ENCODE measurements around the gene AFF3.

AFF3 gene

GRCh38 chr2:99883358-99883757, 259.0 kb downstream of the AFF3 start:
- DNase-seq (ENCODE audit: low spot score), result no peak

DNA sequence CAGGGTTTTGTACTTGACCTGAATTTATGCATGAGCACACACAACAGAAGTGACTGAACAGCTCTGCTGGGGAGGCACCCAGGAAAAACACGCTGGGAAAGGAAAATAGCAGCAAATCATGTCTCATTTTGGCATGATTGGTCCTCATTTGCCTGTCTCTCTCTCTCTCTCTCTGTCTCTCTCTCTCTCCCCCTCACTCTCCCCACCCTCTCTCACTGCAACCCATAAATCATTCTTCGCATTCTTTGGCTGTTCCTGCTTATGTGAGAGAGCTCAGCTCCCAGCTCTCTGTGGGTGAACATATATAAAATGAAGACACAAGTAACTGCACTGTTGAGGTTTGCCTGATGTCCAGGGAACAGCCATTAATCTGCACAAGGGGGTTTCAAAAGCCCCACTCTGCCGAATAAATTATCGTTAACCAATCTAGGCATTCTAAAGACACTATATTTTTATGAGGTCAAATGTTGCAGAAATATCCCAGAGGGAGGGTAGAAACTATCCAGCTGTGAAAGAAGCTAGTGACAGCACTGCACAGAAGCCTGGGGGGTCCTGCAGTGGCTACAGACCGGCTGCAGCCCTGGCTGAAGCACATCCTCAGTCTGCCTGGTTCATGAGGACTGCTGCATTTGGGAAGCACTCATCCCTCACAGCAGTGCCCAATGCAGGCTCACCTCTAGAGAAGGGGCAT, 260.3 kb downstream of the AFF3 start:
- peak; percentile 34 for DNase-seq (ENCODE audit: low spot score)

DNA sequence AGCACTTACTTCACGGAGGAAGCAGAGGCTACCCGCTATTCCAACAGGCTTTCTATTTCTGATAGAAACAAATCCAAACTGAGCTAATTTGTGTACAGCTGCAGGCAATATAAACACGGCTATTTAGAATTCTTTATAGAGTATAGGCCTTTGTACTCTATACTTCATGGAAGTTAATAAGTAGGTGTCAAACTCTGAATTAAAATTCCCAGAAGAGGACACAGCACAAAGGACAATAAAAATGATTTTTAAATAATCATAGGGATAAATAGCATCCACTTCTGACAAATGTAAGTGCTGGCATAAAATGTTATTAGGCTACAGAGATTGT, 261.5 kb downstream of the AFF3 start:
- DNase-seq (ENCODE audit: low spot score), result no peak

DNA sequence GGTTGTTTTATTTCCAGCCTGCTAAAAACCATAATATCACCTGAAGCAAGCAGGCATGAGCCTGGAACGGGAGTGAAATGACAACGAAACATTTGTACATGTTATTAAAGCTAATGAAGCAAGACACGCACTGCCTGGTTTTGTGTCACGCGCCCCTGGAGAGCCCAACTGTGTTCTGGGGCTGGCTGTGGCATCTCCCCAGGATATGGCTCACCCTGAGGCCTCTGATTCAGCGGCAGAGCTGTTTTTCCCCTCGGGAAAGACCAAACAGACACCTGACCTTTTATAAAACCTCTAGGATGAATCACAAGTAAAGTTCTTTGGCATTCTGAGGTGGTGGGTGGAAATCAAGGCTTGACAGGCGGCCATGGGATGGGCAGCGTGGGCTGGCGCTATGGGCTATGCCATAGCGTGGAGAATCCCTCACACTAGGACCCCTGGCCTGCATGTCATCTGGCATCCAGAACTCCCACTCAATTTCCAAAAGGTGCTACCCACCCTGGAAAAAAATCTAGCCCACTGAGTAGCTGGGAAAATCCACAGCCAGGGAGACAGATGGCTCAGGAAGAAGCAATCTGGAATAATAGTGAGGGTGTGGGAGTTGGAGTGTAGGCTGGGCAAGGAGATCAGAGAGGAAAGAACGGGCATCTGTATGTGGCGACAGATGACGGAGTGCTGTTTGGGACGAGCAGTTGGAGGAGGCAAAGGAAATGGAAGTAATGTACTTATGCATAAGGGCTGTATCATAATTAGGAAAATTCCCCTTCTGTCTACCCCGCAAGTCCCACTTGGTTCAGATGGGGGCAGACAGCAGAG, 262.0 kb downstream of the AFF3 start:
- DNase-seq (ENCODE audit: low spot score), result peak; percentile 33

- DNase-seq (ENCODE audit: low spot score), result no peak
Observed at GRCh38 chr2:99879481-99879880, 262.9 kb downstream of the AFF3 start.

- DNase-seq (ENCODE audit: low spot score), result no peak
Observed at GRCh38 chr2:99878581-99879350, 263.6 kb downstream of the AFF3 start.

GRCh38 chr2:99877963-99878362, 264.4 kb downstream of the AFF3 start:
- DNase-seq (ENCODE audit: low spot score), result no peak

GRCh38 chr2:99876956-99877355, 265.4 kb downstream of the AFF3 start:
- DNase-seq (ENCODE audit: low spot score), result no peak

DNA sequence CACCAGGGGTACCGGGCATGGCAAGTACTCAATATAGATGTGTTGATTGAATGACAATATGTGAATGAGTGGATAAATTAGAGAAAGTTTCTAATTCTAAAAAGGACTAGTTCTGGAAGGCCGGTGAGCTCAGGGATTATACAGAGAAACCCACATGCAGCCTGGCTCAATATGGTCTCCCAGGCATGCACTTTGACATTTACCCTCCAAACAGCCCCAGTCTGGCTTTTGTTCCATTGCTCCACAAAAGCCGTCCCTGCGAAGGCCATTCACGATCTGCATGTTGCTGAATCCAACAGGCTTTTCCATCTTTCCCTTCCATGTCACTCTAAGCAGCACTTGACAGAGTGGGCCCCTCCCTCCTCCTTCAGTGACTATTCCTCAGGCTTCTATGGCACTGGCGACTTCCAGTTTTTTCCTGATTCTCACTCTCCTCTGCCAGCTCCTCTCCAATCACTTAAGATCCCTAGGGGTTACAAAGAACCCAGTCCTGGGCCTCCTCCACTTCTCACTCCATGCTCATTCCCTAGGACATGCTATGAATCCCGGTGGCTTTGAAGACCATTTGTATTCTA, 266.7 kb downstream of the AFF3 start:
- DNase-seq (ENCODE audit: low spot score), result no peak

DNA sequence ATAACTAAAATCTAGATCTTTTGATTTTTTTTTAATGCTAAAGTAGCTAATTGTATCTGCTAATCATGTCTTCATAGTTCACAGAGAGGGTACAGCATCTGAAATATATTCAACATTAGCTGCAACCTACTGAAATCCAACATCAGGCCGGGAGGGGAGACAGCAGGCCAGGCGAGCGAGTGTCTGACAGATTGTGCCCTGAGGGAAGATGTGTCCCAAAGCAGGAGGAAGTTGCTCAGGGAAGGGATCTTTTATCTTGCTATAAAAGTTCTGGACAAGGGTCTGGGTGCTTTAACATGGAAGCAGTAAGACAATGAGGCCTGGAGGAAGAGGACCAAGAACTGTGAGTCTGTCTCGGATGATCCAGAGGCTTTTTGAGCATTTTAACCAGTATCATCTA, 274.1 kb downstream of the AFF3 start:
- no peak for DNase-seq (ENCODE audit: low spot score)

DNA sequence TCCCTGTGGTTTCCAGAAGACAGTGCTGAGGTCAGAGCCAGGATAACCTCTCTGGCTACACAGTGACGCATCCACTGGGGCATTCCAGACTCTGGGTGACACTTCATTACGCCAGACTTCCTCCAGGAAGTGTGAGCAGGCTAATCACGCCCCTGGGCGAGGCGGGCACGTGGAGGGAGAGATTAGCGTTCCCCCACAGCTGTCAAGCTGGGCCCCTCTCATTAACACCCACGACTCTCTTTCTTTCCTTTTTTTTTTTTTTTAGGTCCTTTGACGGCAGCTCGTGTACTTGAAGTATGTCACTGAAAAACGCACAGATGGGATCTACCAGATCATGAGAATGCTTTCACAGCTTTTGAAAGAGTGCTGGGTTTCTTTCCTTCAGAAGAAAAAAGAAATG, 274.6 kb downstream of the AFF3 start:
- no peak for DNase-seq (ENCODE audit: low spot score)

GRCh38 chr2:99865818-99866676, 276.3 kb downstream of the AFF3 start:
- DNase-seq (ENCODE audit: low spot score), result no peak

DNA sequence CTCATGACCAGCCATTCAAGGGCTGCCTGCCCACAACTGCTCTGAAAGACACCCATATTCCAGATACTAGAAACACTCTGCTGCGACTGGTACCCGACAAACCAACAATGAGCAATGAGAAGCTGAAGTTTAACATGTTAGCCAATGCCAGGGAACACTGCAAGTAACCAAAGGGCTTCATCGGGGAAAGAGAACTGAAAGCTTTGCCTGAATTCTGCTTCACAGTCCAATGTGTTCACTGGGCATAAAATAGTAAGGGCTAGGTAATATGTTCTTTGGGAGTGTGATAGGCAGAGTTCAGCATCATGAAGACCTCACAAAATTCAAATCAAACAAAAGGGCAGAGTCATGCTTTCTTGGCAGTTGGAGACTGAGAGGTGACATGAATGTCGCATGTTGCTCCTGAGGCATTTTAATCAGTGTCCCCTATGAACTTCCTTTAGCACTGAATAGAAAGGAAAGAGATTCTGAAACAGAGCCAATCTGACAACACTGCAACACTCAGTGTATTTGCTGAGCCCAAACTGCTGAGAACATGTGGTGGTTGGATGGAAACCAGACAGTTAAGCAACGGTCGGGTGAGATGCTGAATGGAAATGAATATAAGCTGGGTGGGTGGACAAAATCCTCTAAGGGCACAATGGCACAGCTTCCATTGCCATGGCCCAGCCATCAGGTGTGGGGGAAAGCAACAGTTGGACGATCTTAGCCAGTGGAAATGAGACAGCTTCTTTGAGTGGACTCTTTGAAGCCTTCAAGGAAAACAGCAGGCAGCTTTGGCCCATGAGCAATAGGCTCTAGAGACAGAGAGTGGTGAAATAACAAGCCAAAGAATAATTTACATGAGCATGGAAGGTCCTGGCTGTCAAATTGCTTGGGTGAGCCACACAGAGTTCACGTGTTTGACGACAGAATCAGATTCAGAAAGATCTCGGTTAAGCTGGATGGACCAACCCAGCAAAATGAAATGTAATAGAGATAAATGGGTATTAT, 277.5 kb downstream of the AFF3 start:
- DNase-seq (ENCODE audit: low spot score), result no peak

GRCh38 chr2:99863903-99864270, 278.5 kb downstream of the AFF3 start:
- DNase-seq (ENCODE audit: low spot score), result no peak

- no peak for DNase-seq (ENCODE audit: low spot score)
Observed at GRCh38 chr2:99863236-99863902, 279.0 kb downstream of the AFF3 start.

GRCh38 chr2:99862566-99862965, 279.8 kb downstream of the AFF3 start:
- DNase-seq (ENCODE audit: low spot score), result no peak

DNA sequence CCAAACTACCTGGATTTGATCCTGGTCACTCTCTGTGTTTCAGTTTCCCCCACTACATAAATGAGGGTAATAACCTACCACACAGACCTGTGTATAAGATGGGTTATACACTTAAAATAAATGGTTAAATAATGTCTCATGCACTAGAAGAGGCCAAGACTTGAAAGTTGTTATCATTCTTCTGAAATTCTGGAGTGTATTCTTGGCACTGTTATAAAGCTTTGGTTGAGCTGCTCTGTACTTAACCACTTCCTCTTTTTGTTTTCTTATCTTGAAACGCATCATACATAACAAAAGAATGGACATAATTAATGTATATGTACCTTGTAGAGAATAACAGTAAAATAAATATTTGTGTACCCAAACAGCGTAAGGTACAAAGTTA, 281.0 kb downstream of the AFF3 start:
- no peak for DNase-seq (ENCODE audit: low spot score)

DNA sequence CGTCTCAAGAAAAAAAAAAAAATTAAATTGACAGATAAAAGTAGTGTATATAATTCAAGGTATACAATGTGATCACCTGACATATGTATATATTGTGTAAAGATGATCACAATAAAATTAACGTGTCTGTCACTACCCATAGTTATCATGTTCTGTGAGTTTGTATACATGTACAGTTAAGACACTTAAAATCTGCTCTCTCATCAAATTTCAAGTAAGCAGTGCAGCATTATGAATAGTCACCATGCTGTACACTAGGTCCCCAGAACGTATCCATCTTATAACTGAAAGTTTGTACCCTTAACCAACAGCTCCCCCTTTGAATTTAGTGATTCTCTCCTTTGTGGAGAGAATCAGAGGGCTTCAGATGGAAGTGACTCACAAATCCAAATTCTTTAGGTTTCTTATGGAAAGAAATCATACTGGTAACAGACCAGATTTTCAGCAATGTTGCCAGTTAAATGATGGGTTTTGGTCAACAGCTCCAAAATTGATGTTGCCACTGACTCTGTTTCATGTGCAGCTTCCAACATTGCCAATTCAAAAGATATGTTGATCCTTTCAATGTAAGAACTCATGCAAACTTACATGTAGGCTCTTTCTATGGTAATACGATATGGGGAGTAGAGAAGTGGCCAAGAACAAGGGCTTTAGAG, 281.5 kb downstream of the AFF3 start:
- no peak for DNase-seq (ENCODE audit: low spot score)

DNA sequence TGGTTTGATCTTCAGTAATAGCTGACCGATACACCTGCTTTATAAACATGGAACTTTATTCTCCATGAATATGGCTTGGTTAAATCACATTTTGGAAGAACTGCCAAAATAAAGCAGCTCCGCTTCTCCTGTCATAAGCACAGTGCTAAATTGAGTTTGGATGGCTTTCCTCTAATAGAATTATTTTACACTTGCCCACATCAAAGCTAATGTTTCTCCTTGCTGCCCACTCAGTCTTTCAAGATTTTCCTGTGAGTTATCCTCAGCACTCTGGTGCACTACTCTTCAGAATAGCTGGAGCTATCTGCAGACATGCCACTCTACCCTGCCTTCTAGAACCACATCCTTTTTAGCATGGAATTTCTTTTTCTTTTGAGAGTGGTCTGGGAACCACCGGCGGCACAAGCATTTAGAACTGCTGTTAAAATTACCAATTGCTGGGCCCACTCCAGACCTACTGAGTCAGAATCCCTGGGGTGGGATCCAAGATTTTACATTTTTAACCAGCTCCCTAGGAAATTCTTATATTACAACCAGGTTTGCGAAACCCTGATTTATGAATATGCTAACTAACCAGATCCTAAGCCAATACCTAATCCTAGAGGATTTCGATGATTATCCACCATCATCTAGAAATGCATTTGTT, 283.3 kb downstream of the AFF3 start:
- DNase-seq (ENCODE audit: low spot score), result no peak

Data from AG08396 (cell line).